ENCODE results near the gene CES4A. TPM values are rescaled to one million over a fixed set of nuclear protein-coding genes. Genes with fewer than 3 reads are reported as not detected.
A peak's percentile ranks its signal among the peaks of the same experiment; 100 is the strongest.

Gene CES4A
- total and polyA plus RNA-seq, 9 of the 15 experiments (the other 6 are each of a cell fraction or from before 2014, with no cell fraction given), result 0.09 to 0.13 (median 0.11) TPM; not detected in 6

GRCh38 chr16:67055712-67056487, 67.5 kb downstream of the CES4A start (continued):
- no peak for TF ChIP-seq ZBTB1 (CRISPR knock-in tag; IDR thresholded peaks at IDR 0.05; ENCODE audit: borderline replicate concordance, low read depth)
- TF ChIP-seq ZNF408 (CRISPR knock-in tag; IDR thresholded peaks at IDR 0.05; ENCODE audit: low read depth), result no peak
- TF ChIP-seq AFF4 (CRISPR knock-in tag; IDR thresholded peaks at IDR 0.05), result no peak
- no peak for TF ChIP-seq PTBP1 (IDR thresholded peaks at IDR 0.05; ENCODE audit: low read depth, low read length)
- peak; percentile 26 for TF ChIP-seq MAFK (IDR thresholded peaks at IDR 0.05; ENCODE audit: low read length)
- TF ChIP-seq ZBTB33 (CRISPR knock-in tag; IDR thresholded peaks at IDR 0.05), result no peak
- TF ChIP-seq ZNF668 (CRISPR knock-in tag; IDR thresholded peaks at IDR 0.05), result no peak
- TF ChIP-seq CSDE1 (IDR thresholded peaks at IDR 0.05), result no peak
- TF ChIP-seq MBD1 (CRISPR knock-in tag; IDR thresholded peaks at IDR 0.05), result no peak
- no peak for TF ChIP-seq ZNF696 (CRISPR knock-in tag; conservative IDR thresholded peaks at IDR 0.05)
- TF ChIP-seq NONO (IDR thresholded peaks at IDR 0.05; ENCODE audit: low read depth in 2 of 2, low read length in 1 of 2), result no peak
- TF ChIP-seq BDP1 (IDR thresholded peaks at IDR 0.05; ENCODE audit: insufficient read depth, insufficient read length), result no peak
- TF ChIP-seq ARID3B (CRISPR knock-in tag; IDR thresholded peaks at IDR 0.05; ENCODE audit: borderline replicate concordance), result no peak
- TF ChIP-seq SIN3A (IDR thresholded peaks at IDR 0.05; ENCODE audit: borderline replicate concordance in 2 of 2, control insufficient read depth in 1 of 2, low read depth in 2 of 2, low read length in 2 of 2), result peak in 1 of 2 experiments; percentile 47; a peak in 1 of 4 replicates
- TF ChIP-seq KAT7 (CRISPR knock-in tag; IDR thresholded peaks at IDR 0.05; ENCODE audit: borderline replicate concordance), result no peak

Measured in K562 (cell line).